ENCODE data around the gene NUTM2D. TPM values are rescaled to one million over a fixed set of nuclear protein-coding genes. Genes with fewer than 3 reads are reported as not detected.

The NUTM2D gene
- total RNA-seq, 1 donor = 2.3 TPM

Other genes with a start within 250 kb of the NUTM2D start
- 0.84 TPM for gene NUTM2A, start 132.3 kb upstream of the NUTM2D start, total RNA-seq
- 1.5 TPM for gene MINPP1, start 147.1 kb downstream of the NUTM2D start, total RNA-seq